GM23338 (cell line): ENCODE measurements around the gene DYSF. TPM values are rescaled to one million over a fixed set of nuclear protein-coding genes. Genes with fewer than 3 reads are reported as not detected.

Experiments
- ATAC-seq: fragments of 200-7000 bp; cut with Tn5 transposase; 3 replicates; pipeline ENCODE4 v1.9.1; 2020
- DNase-seq: peaks from one replicate; pipeline ENCODE4 v3.0.0-alpha.2; 2015; ENCODE audit warnings: low spot score
- H2AFZ ChIP-seq: fragments of 200-600 bp; sonication (generic); 2 replicates; pipeline ENCODE4 v1.8.0; 2016; ENCODE audit warnings: antibody characterized with exemption, mild to moderate bottlenecking, moderate library complexity
- H3F3A ChIP-seq: fragments of 200-600 bp; sonication (generic); replicated peaks from 2 replicates; pipeline ENCODE4 v1.8.0; 2017; ENCODE audit warnings: antibody characterized with exemption, mixed run types, low read depth
- H3K27ac ChIP-seq: fragments of 200-600 bp; sonication (generic); 2 replicates; pipeline ENCODE4 v1.6.1; 2016; ENCODE audit warnings: low read depth
- H3K27me3 ChIP-seq: fragments of 200-600 bp; sonication (generic); 2 replicates; pipeline ENCODE4 v1.8.0; 2016; ENCODE audit warnings: mild to moderate bottlenecking, mixed run types, moderate library complexity; ENCODE audit not compliant: insufficient read depth
- H3K36me3 ChIP-seq: fragments of 200-600 bp; sonication (generic); 2 replicates; pipeline ENCODE4 v1.8.0; 2016; ENCODE audit warnings: mild to moderate bottlenecking; ENCODE audit not compliant: insufficient read depth
- H3K4me1 ChIP-seq: fragments of 200-600 bp; sonication (generic); 2 replicates; pipeline ENCODE4 v1.8.0; 2016; ENCODE audit warnings: mild to moderate bottlenecking, moderate library complexity; ENCODE audit not compliant: insufficient read depth
- H3K4me2 ChIP-seq: fragments of 200-600 bp; sonication (generic); 2 replicates; pipeline ENCODE4 v1.7.1; 2017; ENCODE audit warnings: mixed run types
- H3K4me3 ChIP-seq: fragments of 200-600 bp; sonication (generic); 2 replicates; pipeline ENCODE4 v1.6.1; 2016; ENCODE audit warnings: mixed run types
- H3K79me2 ChIP-seq: fragments of 200-600 bp; sonication (generic); replicated peaks from 2 replicates; pipeline ENCODE4 v1.8.0; 2017; ENCODE audit warnings: mild to moderate bottlenecking; ENCODE audit not compliant: insufficient read depth
- H3K9me2 ChIP-seq: fragments of 200-600 bp; sonication (generic); 2 replicates; pipeline ENCODE4 v1.8.0; 2017; ENCODE audit not compliant: insufficient read depth
- H4K20me1 ChIP-seq: fragments of 200-600 bp; sonication (generic); replicated peaks from 2 replicates; pipeline ENCODE4 v1.8.0; 2017; ENCODE audit warnings: mild to moderate bottlenecking; ENCODE audit not compliant: insufficient read depth
- H3K27ac Mint-ChIP-seq: 2 replicates; pipeline ENCODE4 v1.8.0; 2020; ENCODE audit warnings: inconsistent platforms, mild to moderate bottlenecking, moderate library complexity, mixed read lengths
- H3K27me3 Mint-ChIP-seq: 3 replicates; pipeline ENCODE4 v1.8.0; 2022; ENCODE audit warnings: low read depth, mild to moderate bottlenecking, moderate library complexity, mixed read lengths, inconsistent platforms; ENCODE audit not compliant: insufficient read depth, poor library complexity
- H3K36me3 Mint-ChIP-seq: 3 replicates; pipeline ENCODE4 v1.8.0; 2021; ENCODE audit warnings: low read depth, mild to moderate bottlenecking, inconsistent platforms, moderate library complexity, mixed read lengths
- H3K4me1 Mint-ChIP-seq: 3 replicates; pipeline ENCODE4 v1.8.0; 2020; ENCODE audit warnings: mild to moderate bottlenecking, inconsistent platforms, mixed read lengths
- H3K4me3 Mint-ChIP-seq: 3 replicates; pipeline ENCODE4 v1.8.0; 2021; ENCODE audit warnings: moderate library complexity, mild to moderate bottlenecking, inconsistent platforms, mixed read lengths
- H3K9me3 Mint-ChIP-seq: 3 replicates; pipeline ENCODE4 v1.8.0; 2020; ENCODE audit warnings: moderate library complexity, mild to moderate bottlenecking, inconsistent platforms, mixed read lengths
- CREB1 ChIP-seq: fragments of 250-450 bp; sonication (Bioruptor Pico); IDR thresholded peaks from 2 replicates; pipeline ENCODE4 v1.5.0; 2020; ENCODE audit warnings: low read depth, mild to moderate bottlenecking, moderate library complexity
- CTCF ChIP-seq, 2 experiments: fragments of 200-600 bp in 1 of 2; sonication (generic) in 1 of 2; conservative IDR thresholded peaks; 2 replicates each; pipeline versions ENCODE4 v1.5.1 to v1.6.1; 2016 to 2017; ENCODE audit warnings: antibody characterized with exemption in 2 of 2, low read depth in 2 of 2, mild to moderate bottlenecking in 2 of 2, moderate library complexity in 1 of 2
- ETS1 ChIP-seq: IDR thresholded peaks from 2 replicates; pipeline ENCODE4 v1.6.1; 2016; ENCODE audit warnings: antibody characterized with exemption
- EZH2phosphoT487 ChIP-seq: fragments of 200-600 bp; sonication (generic); IDR thresholded peaks from one replicate; pipeline ENCODE4 v1.8.1; 2018; ENCODE audit warnings: antibody characterized with exemption; ENCODE audit not compliant: unreplicated experiment
- JUNB ChIP-seq: IDR thresholded peaks from one replicate; pipeline ENCODE4 v1.6.1; 2016; ENCODE audit warnings: antibody characterized with exemption; ENCODE audit not compliant: unreplicated experiment
- NANOG ChIP-seq: IDR thresholded peaks from 2 replicates; pipeline ENCODE4 v1.6.1; 2016; ENCODE audit warnings: antibody characterized with exemption, borderline replicate concordance
- POLR2AphosphoS5 ChIP-seq: IDR thresholded peaks from 2 replicates; pipeline ENCODE4 v1.6.1; 2016; ENCODE audit warnings: antibody characterized with exemption, low read depth
- STAT1 ChIP-seq: IDR thresholded peaks from one replicate; pipeline ENCODE4 v1.6.1; 2016; ENCODE audit warnings: antibody characterized with exemption; ENCODE audit not compliant: unreplicated experiment
- ZNF114 ChIP-seq: fragments of 250-450 bp; sonication (Bioruptor Pico); IDR thresholded peaks from 2 replicates; pipeline ENCODE4 v1.5.0; 2020; ENCODE audit warnings: mild to moderate bottlenecking, moderate library complexity
- ZNF331 ChIP-seq: fragments of 250-450 bp; sonication (Bioruptor Pico); IDR thresholded peaks from 2 replicates; pipeline ENCODE4 v1.5.0; 2020; ENCODE audit warnings: low read depth, mild to moderate bottlenecking, moderate library complexity
- ZNF462 ChIP-seq: fragments of 250-450 bp; sonication (Bioruptor Pico); IDR thresholded peaks from 2 replicates; pipeline ENCODE4 v1.5.0; 2020; ENCODE audit warnings: mild to moderate bottlenecking, moderate library complexity
- polyA plus RNA-seq: library from polyadenylated mRNA; unstranded; fragments of >200 nt; fragmentation: Nextera tagmentation; extraction: Ambion mirVana; gene quantifications from 2 replicates; pipeline ENCODE4 v1.2.1, GENCODE V29; 2016
- total RNA-seq: library from RNA; depleted of rRNA; stranded (reverse); fragments of >200 nt; shearing (Covaris generic); gene quantifications from 2 replicates; pipeline ENCODE4 v1.2.3, GENCODE V29; 2014

Gene DYSF
- total and polyA plus RNA-seq, 2 experiments from 2014 or later = 7.3 to 21.3 TPM

GRCh38 chr2:71728036-71728435 is 274.7 kb downstream of the DYSF start:
- TF ChIP-seq ETS1 (no peak), ZNF331 (CRISPR knock-in tag) (no peak), EZH2phosphoT487 (no peak), POLR2AphosphoS5 (no peak), STAT1 (no peak), NANOG (no peak), CTCF (conservative IDR thresholded peaks at IDR 0.05; ENCODE audit: low read depth in 2 of 2) (no peak), CREB1 (CRISPR knock-in tag) (no peak)
- no peak overlapping the region for H3K27ac Mint-ChIP-seq
- Histone ChIP-seq H3K4me2 (no peak overlapping the region), H3K4me1 (no peaks in the 10 kb centered on the region), H3F3A (no peaks in the 10 kb centered on the region), H3K9me2 (no peaks in the 10 kb centered on the region; the same call in none of the 2 replicates), H3K4me3 (no peak overlapping the region), H3K36me3 (no peaks in the 10 kb centered on the region), H3K27me3 (no peaks in the 10 kb centered on the region), H2AFZ (no peak overlapping the region), H4K20me1 (no peaks in the 10 kb centered on the region), H3K27ac (no peak overlapping the region), H3K79me2 (no peaks in the 10 kb centered on the region)
- ATAC-seq (no peak), DNase-seq (no peak)
- no peaks in the 10 kb centered on the region; the same call in 2 of the 3 replicates for H3K36me3 Mint-ChIP-seq
- no peaks in the 10 kb centered on the region; the same call in 2 of the 3 replicates for H3K9me3 Mint-ChIP-seq
- H3K27me3 Mint-ChIP-seq = peaks cover 4% of the 10 kb centered on the region
- no peak overlapping the region for H3K4me3 Mint-ChIP-seq
- H3K4me1 Mint-ChIP-seq = no peaks in the 10 kb centered on the region; the same call in 2 of the 3 replicates

GRCh38 chr2:71730785-71731383 is 277.5 kb downstream of the DYSF start:
- no peak overlapping the region for H3K27ac ChIP-seq
- H3K36me3 ChIP-seq = no peaks in the 10 kb centered on the region
- no peak overlapping the region for H2AFZ ChIP-seq
- no peaks in the 10 kb centered on the region for H3K4me1 ChIP-seq
- Mint-ChIP-seq H3K4me1 (no peaks in the 10 kb centered on the region; the same call in 2 of the 3 replicates), H3K36me3 (no peaks in the 10 kb centered on the region; the same call in 2 of the 3 replicates), H3K27ac (no peak overlapping the region), H3K9me3 (no peaks in the 10 kb centered on the region), H3K4me3 (no peak overlapping the region), H3K27me3 (peaks cover 8% of the 10 kb centered on the region)
- no peak for DNase-seq
- H3K27me3 ChIP-seq = no peaks in the 10 kb centered on the region
- H3K79me2 ChIP-seq = no peaks in the 10 kb centered on the region
- no peaks in the 10 kb centered on the region for H3F3A ChIP-seq
- no peak overlapping the region for H3K4me2 ChIP-seq
- no peaks in the 10 kb centered on the region for H4K20me1 ChIP-seq
- H3K4me3 ChIP-seq = no peak overlapping the region
- ATAC-seq = no peak
- no peaks in the 10 kb centered on the region; the same call in none of the 2 replicates for H3K9me2 ChIP-seq
- TF ChIP-seq POLR2AphosphoS5 = no peak
- TF ChIP-seq ZNF331 (CRISPR knock-in tag) = no peak
- TF ChIP-seq JUNB = no peak
- TF ChIP-seq ZNF462 (CRISPR knock-in tag) = no peak
- no peak for TF ChIP-seq CREB1 (CRISPR knock-in tag)
- no peak for TF ChIP-seq STAT1
- no peak for TF ChIP-seq ETS1
- TF ChIP-seq ZNF114 = no peak
